ENCODE measurements around the gene LRMDA.

- no peak for TF ChIP-seq CTCF (conservative IDR thresholded peaks at IDR 0.05; ENCODE audit: low read depth, low read length)
- TF ChIP-seq CEBPB (IDR thresholded peaks at IDR 0.05; ENCODE audit: low read depth, low read length): no peak
- TF ChIP-seq POLR2A (IDR thresholded peaks at IDR 0.05; ENCODE audit: low read depth, low read length): no peak
- no peak for TF ChIP-seq RAD21 (IDR thresholded peaks at IDR 0.05; ENCODE audit: low read length)
Observed at GRCh38 chr10:76523246-76523645, 1091.8 kb downstream of the LRMDA start.

Measured in IMR-90 (cell line).